Caki2 (cell line): Measurements from ENCODE around the gene GGCX. TPM values are rescaled to one million over a fixed set of nuclear protein-coding genes. Genes with fewer than 3 reads are reported as not detected.
"Not testable (repeated sequence)": the region's sequence is repeated elsewhere in the genome, so short reads cannot be mapped to it uniquely, and the experiment has no call there.

ENCODE experiments used
- DNase-seq: peaks from one replicate; pipeline ENCODE4 v3.0.0-alpha.2; 2015; ENCODE audit warnings: low read depth
- in situ Hi-C: cut with HindIII; loops from 2 replicates; pipeline ENCODE4 v1.10.0; 2016; ENCODE audit warnings: low sequenced_read_pairs, low pct_unique_long_range_greater_than_20kb, mixed read lengths
- total RNA-seq: library from RNA; depleted of rRNA; stranded (reverse); fragments of >200 nt; shearing (Covaris generic); gene quantifications from 2 replicates; pipeline ENCODE4 v1.2.3, GENCODE V29; 2014; ENCODE audit warnings: low replicate concordance

The GGCX gene
- total RNA-seq, 1 experiment from 2014 or later: 69.2 TPM

GRCh38 chr2:85596026-85596333 is 34.7 kb upstream of the GGCX start:
- DNase-seq: no peak
- in situ Hi-C loops: no loop called here

- in situ Hi-C loops: no loop called here
- peak; percentile 96 for DNase-seq
These were observed 34.2 kb upstream of the GGCX start, which contains the start of gene RNF181 for GRCh38 chr2:85595301-85596025. Gene RNF181 (plus strand): TSS chr2:85595745. CDS start chr2:85595764, 19 bp downstream.

- no peak for DNase-seq
- in situ Hi-C loops: no loop called here
These were observed 33.5 kb upstream of the GGCX start for GRCh38 chr2:85594715-85595300.

- in situ Hi-C loops: no loop called here
- no peak for DNase-seq
These were observed 31.7 kb upstream of the GGCX start for GRCh38 chr2:85593023-85593422.

- in situ Hi-C loops, DNase-seq: not testable (repeated sequence)
These were observed 31.0 kb upstream of the GGCX start for GRCh38 chr2:85592299-85592698.

- no peak for DNase-seq
- in situ Hi-C loops: no loop called here
These were observed 30.3 kb upstream of the GGCX start for GRCh38 chr2:85591563-85591962.

GRCh38 chr2:85590950-85591349 is 29.7 kb upstream of the GGCX start:
- DNase-seq: no peak
- in situ Hi-C loops: no loop called here

GRCh38 chr2:85589982-85590791 is 28.9 kb upstream of the GGCX start:
- DNase-seq: no peak

GRCh38 chr2:85589181-85589580 is 27.9 kb upstream of the GGCX start:
- in situ Hi-C loops: no loop called here
- no peak for DNase-seq

More at GRCh38 chr2:85589982-85590791, 28.9 kb upstream of the GGCX start:
- in situ Hi-C loops: no loop called here

GRCh38 chr2:85588645-85589044 is 27.4 kb upstream of the GGCX start:
- in situ Hi-C loops: no loop called here
- DNase-seq: no peak

GRCh38 chr2:85588236-85588635 is 26.9 kb upstream of the GGCX start:
- in situ Hi-C loops: no loop called here

GRCh38 chr2:85585781-85586105 is 24.4 kb upstream of the GGCX start:
- in situ Hi-C loops: no loop called here
- DNase-seq: peak; percentile 70

More at GRCh38 chr2:85588236-85588635, 26.9 kb upstream of the GGCX start:
- DNase-seq: no peak

GRCh38 chr2:85584857-85585780 is 23.8 kb upstream of the GGCX start:
- in situ Hi-C loops: no loop called here
- peak; percentile 82 for DNase-seq

- no peak for DNase-seq
These were observed 23.1 kb upstream of the GGCX start, which contains the start of gene VAMP5 for GRCh38 chr2:85584354-85584856. Gene VAMP5 (plus strand): TSS chr2:85584431. CDS start chr2:85584491, 60 bp downstream.

GRCh38 chr2:85583667-85584353 is 22.5 kb upstream of the GGCX start:
- DNase-seq: no peak
- in situ Hi-C loops: no loop called here

More at GRCh38 chr2:85584354-85584856, 23.1 kb upstream of the GGCX start, which contains the start of gene VAMP5:
- in situ Hi-C loops: no loop called here

GRCh38 chr2:85582492-85582891 is 21.2 kb upstream of the GGCX start:
- DNase-seq: no peak
- in situ Hi-C loops: no loop called here

GRCh38 chr2:85580206-85580605 is 18.9 kb upstream of the GGCX start:
- in situ Hi-C loops: no loop called here

More at GRCh38 chr2:85580206-85580605, 18.9 kb upstream of the GGCX start:
- no peak for DNase-seq
